HG03064 (cell line): ENCODE data around the gene KRT81.
"Not testable (repeated sequence)": the region's sequence is repeated elsewhere in the genome, so short reads cannot be mapped to it uniquely, and the experiment has no call there.

Source experiments
- ATAC-seq: cut with Tn5 transposase; IDR thresholded peaks from one replicate; pipeline ENCODE4 v1.9.1; 2021; ENCODE audit warnings: low read depth; ENCODE audit not compliant: unreplicated experiment

The KRT81 gene

GRCh38 chr12:52256584-52256935 is 34.8 kb downstream of the KRT81 start:
- no peak for ATAC-seq

GRCh38 chr12:52255926-52256583 is 35.3 kb downstream of the KRT81 start:
- ATAC-seq = no peak

GRCh38 chr12:52254965-52255751 is 36.2 kb downstream of the KRT81 start:
- no peak for ATAC-seq

GRCh38 chr12:52254180-52254964 is 37.0 kb downstream of the KRT81 start:
- ATAC-seq = no peak

GRCh38 chr12:52253391-52254179 is 37.7 kb downstream of the KRT81 start:
- ATAC-seq = no peak

- ATAC-seq = no peak
Measured at GRCh38 chr12:52252728-52253343, 38.5 kb downstream of the KRT81 start.

- ATAC-seq = not testable (repeated sequence)
Measured at GRCh38 chr12:52252175-52252615, 39.1 kb downstream of the KRT81 start.

- ATAC-seq = no peak
Measured at GRCh38 chr12:52251367-52252051, 39.8 kb downstream of the KRT81 start.

- ATAC-seq = no peak
Measured at GRCh38 chr12:52250048-52250990, 41.0 kb downstream of the KRT81 start.

GRCh38 chr12:52249511-52250047 is 41.8 kb downstream of the KRT81 start:
- no peak for ATAC-seq

GRCh38 chr12:52248541-52249461 is 42.5 kb downstream of the KRT81 start:
- ATAC-seq = no peak

- ATAC-seq = no peak
Measured at GRCh38 chr12:52247622-52248540, 43.5 kb downstream of the KRT81 start.

- no peak for ATAC-seq
Measured at GRCh38 chr12:52246720-52247621, 44.4 kb downstream of the KRT81 start.

- no peak for ATAC-seq
Measured at GRCh38 chr12:52245962-52246569, 45.3 kb downstream of the KRT81 start.
